PFSK-1 (cell line): ENCODE data around the gene ACTN2.

Experiments
- FOXP2 ChIP-seq: optimal IDR thresholded peaks from 2 replicates; pipeline ENCODE3; 2011; ENCODE audit warnings: borderline replicate concordance, control low read depth, inconsistent platforms; ENCODE audit not compliant: insufficient read depth; ENCODE audit errors: extremely low read length, extremely low read depth
- POLR2AphosphoS5 ChIP-seq: IDR thresholded peaks from 2 replicates; pipeline ENCODE4 v1.6.1; 2012; ENCODE audit warnings: low read depth, mild to moderate bottlenecking, control low read depth, low read length, moderate library complexity
- SIN3A ChIP-seq: IDR thresholded peaks from 2 replicates; pipeline ENCODE4 v1.6.1; 2012; ENCODE audit warnings: mild to moderate bottlenecking, low read length, moderate library complexity, borderline replicate concordance; ENCODE audit not compliant: insufficient read depth
- TAF1 ChIP-seq: IDR thresholded peaks from 2 replicates; pipeline ENCODE4 v1.6.1; 2012; ENCODE audit warnings: low read length, control low read depth, borderline replicate concordance; ENCODE audit not compliant: insufficient read depth
- TF ChIP-seq, protein P1 (sequence below), 2 experiments: IDR thresholded peaks; 2 replicates each; pipeline versions ENCODE4 v1.6.1 to v1.8.0; 2011 to 2012; ENCODE audit warnings: low read depth in 2 of 2, low read length in 2 of 2, control low read depth in 1 of 2, inconsistent platforms in 1 of 2, mild to moderate bottlenecking in 1 of 2, moderate library complexity in 1 of 2; ENCODE audit not compliant: insufficient read depth in 1 of 2

ACTN2 gene

DNA sequence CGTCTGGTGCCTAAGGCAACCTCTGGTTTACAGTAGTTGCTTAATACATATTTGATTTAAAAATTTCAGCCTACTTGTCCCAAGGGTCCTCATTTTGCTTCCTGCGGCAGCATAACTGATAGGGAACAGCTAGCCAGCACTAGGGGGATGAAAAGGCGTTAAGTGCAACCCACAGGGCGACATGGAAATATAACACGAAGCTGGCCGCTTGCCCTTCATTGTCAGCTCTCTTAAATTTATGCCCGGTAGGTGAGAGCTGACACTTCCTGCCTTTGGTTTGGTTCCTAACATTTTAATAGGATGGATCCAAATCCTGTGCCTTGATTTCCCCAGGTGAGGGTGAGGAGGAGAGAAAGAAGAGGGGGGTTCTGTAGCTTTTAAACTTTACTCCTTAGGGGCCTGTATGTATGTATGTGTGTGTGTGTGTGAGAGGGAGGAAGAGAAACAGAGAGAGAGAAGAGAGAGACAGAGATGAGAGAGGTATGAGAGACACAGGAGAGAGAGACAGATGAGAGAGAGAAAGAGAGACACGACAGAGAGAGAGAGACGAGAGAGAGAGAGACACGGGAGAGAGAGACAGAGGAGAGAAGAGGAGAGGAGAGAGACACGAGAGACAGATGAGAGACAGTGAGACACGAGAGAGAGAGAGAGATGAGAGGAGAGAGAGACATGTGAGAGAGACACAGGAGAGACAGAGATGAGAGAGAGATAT is 938 bp upstream of the ACTN2 start:
- no peak for TF ChIP-seq POLR2AphosphoS5
- no peak for TF ChIP-seq SIN3A
- no peak for TF ChIP-seq TAF1
- no peak for TF ChIP-seq FOXP2
- TF ChIP-seq, protein P1, sequence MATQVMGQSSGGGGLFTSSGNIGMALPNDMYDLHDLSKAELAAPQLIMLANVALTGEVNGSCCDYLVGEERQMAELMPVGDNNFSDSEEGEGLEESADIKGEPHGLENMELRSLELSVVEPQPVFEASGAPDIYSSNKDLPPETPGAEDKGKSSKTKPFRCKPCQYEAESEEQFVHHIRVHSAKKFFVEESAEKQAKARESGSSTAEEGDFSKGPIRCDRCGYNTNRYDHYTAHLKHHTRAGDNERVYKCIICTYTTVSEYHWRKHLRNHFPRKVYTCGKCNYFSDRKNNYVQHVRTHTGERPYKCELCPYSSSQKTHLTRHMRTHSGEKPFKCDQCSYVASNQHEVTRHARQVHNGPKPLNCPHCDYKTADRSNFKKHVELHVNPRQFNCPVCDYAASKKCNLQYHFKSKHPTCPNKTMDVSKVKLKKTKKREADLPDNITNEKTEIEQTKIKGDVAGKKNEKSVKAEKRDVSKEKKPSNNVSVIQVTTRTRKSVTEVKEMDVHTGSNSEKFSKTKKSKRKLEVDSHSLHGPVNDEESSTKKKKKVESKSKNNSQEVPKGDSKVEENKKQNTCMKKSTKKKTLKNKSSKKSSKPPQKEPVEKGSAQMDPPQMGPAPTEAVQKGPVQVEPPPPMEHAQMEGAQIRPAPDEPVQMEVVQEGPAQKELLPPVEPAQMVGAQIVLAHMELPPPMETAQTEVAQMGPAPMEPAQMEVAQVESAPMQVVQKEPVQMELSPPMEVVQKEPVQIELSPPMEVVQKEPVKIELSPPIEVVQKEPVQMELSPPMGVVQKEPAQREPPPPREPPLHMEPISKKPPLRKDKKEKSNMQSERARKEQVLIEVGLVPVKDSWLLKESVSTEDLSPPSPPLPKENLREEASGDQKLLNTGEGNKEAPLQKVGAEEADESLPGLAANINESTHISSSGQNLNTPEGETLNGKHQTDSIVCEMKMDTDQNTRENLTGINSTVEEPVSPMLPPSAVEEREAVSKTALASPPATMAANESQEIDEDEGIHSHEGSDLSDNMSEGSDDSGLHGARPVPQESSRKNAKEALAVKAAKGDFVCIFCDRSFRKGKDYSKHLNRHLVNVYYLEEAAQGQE (IDR thresholded peaks at IDR 0.05; ENCODE audit: insufficient read depth in 1 of 2, low read depth in 2 of 2, low read length in 2 of 2), result no peak

DNA sequence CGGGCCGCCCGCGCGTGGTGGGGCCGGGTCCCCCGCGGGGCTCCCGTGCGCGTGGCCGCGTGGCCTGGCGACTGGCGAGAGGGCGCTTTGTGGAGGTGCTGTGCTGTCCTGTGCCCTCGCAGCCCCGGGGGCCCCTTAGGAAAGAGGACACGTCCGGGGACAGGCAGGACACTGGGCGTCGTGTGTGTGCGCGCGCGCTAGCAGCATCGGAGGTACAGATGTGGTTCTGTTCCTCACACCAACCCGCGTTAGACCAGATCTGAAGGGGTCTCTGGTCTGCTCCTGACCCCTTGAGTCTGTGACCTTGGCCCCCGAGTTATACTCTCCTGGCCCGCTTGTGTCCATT is 489 bp downstream of the ACTN2 start:
- TF ChIP-seq POLR2AphosphoS5 (no peak), SIN3A (no peak), TAF1 (no peak)
- TF ChIP-seq, protein P1 (IDR thresholded peaks at IDR 0.05; ENCODE audit: insufficient read depth in 1 of 2, low read depth in 2 of 2, low read length in 2 of 2), result no peak

DNA sequence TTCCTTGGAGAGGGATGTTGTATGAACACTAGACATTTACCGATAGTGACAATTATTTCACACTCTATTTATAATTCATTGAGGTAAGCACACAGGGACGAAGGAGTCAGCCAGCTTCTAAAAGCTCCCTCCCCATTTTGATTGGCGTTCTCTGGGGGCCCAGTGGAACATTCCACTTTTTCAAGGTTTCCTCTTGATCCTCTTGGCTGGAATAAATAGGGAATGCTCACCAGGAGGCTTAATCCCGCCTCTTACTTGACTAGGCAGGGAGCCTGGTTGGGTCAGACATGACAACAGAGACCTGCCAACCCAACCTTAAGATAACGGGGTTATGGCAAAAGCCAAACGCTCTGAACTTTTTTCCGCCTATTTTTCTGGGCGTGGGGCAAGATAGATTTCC is 974 bp downstream of the ACTN2 start:
- TF ChIP-seq, protein P1 (IDR thresholded peaks at IDR 0.05; ENCODE audit: insufficient read depth in 1 of 2, low read depth in 2 of 2, low read length in 2 of 2), result no peak
- TF ChIP-seq FOXP2 (no peak), POLR2AphosphoS5 (no peak), TAF1 (no peak), SIN3A (no peak)

DNA sequence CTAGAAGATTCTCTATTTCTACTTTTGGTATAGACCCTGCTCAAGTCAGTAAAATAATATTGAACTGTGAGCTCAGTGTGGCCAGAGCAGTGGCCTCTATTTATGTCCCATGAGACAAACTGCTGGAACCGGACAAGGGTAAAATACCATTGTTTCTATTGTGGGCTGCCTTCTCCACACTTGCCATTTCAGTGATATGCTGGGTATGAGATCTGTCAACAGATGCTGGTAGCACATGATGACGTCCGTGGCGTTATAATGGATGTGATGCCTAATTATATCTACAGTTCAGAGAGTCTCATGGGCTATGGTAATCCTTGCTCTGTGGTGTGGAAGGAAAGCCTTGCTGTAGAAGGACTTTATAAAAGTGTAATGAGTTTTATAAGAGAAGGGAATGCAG is 2.4 kb downstream of the ACTN2 start:
- TF ChIP-seq SIN3A, result no peak
- no peak for TF ChIP-seq POLR2AphosphoS5
- no peak for TF ChIP-seq FOXP2
- no peak for TF ChIP-seq TAF1
- TF ChIP-seq, protein P1 (IDR thresholded peaks at IDR 0.05; ENCODE audit: insufficient read depth in 1 of 2, low read depth in 2 of 2, low read length in 2 of 2), result no peak
